Embryonic facial prominence (tissue), 1 donor: ENCODE results near the gene CFAP58.

ENCODE experiments used
- DNase-seq: peaks from one replicate; pipeline ENCODE4 v3.0.0-alpha.2; 2016; ENCODE audit errors: extremely low spot score

Gene CFAP58

GRCh38 chr10:104483582-104483981 is 129.9 kb downstream of the CFAP58 start:
- no peak for DNase-seq

DNA sequence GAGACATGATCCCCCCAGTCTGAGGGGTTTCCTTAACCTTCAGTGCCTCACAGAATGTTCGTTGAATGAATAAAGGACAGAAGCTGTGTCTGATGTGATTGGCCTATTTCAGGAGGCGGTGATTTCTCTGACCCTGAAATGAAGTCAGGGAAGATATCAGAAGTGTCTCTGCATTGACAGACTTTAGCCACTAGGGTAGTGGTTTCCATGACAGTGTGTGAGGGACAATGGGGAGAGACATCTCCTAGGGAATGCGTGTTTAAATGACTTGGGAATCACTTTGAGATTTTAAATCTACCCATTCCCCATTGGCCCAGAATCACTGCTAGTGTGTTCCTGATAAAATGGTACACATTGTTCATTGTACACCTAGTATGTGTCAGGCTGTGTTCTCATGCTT is 132.0 kb downstream of the CFAP58 start:
- no peak for DNase-seq

DNA sequence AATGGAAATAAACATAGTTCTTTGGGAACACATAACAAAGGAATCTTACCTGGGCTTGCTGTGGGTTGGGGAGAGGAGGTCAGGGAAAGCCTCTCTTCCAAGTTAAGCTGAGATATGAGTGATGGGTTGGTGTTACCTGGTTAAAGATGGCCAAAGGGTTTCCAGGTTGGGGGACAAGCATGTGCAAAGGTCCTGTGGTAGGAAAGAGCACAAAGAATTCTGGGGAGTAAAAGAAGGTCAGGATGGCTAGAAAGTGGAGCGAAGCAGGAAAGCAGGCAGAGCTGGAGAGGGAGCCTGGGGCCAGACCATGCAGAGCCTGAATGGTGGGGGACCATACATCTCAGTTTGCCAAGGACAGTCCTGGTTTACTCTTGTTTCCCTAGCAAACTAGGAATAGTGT is 133.2 kb downstream of the CFAP58 start:
- DNase-seq, result no peak

GRCh38 chr10:104487794-104488438 is 134.3 kb downstream of the CFAP58 start:
- DNase-seq, result no peak

GRCh38 chr10:104488439-104488832 is 134.8 kb downstream of the CFAP58 start:
- DNase-seq, result no peak

GRCh38 chr10:104492329-104492940 is 138.8 kb downstream of the CFAP58 start:
- DNase-seq, result no peak

DNA sequence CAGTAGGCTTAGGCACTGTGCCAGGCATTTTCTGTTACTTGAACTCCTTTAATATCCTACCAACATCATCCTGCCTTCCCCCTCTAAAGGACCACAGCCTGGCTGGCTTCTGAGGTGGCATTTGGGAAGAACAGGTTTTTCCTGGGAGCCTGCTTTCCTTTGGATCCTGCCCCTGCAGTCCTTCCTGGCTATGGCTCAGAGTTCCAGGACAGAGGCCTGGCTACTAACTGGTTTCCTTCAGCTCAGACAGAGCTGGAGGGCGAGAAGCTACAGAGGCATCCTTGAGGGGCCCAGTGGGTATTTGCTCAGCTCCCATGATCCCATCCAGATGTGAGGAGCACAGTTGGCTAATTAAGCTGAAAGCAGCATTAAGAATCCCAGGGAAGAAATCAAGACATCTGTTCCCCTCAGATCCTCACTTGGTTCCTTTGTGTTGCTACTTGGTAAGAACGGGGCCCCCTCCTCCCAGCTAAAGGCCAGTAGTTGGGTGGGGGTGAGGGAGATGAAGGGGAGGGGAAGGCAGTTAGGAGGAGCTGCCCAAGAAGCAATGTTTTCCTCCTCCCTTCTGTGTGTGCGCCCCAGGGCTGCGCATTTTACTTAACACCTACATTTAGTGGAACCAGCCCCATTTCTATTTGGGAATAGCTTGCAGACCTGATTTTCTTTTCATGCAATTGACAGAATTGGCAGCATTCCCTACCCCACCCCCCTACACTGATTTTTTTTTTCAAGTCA is 144.9 kb downstream of the CFAP58 start:
- no peak for DNase-seq

GRCh38 chr10:104501449-104501848 is 147.8 kb downstream of the CFAP58 start:
- DNase-seq, result no peak

DNA sequence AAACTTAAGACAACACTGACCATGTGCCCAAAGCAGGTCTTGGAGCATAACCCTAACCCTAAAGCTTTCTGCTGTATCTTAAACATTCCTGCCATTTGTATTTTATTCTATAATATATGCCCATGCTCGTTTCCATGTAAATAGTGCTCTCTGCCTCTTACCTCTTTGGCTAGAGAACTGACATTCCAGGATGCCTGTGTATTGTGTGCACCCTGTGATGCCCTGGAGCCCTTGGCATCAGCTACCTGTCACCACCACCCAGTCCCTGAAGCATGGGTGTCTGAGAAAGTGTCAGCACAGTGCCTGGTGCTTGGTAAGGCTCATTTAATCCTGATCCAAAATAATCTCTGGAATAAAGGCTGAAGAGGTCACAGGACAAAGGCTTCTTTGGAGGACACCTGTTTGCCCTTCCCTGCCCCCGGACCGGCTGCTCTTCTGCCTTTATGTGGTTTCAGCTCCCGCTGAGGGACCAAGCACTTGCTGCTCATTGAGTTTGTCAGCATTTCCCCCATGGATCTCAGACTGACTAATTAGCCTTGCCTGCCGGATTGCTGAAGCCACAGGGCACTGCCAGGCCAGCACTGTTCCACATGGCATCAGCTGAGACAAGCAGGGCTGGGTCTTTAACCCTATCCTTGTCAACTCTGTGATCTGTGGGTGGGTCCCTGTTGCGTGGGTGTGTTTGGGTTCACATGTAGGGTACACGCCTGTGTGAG is 148.4 kb downstream of the CFAP58 start:
- DNase-seq, result no peak

DNA sequence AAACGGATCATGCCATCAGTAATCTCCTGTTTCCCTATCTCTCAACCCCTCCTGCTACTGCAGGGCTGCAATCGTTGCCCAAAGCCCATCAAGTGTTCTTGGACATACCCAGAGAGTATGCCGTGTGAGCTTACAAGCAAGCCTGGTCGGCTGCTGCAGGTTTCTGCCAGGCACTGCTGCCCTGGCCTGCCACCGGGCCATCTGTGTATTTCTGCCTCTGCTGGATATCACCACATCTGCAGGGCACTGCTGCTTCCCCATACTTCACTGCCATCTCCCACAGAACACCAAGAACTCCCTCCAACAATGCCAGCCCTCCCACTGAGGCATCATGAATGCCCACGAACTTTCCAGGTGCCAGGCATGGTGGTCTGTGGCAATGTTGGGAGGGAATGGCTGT is 149.3 kb downstream of the CFAP58 start:
- no peak for DNase-seq
